ENCODE data around the gene PANK4.

Gene PANK4

GRCh38 chr1:2561898-2562895, 35.8 kb upstream of the PANK4 start:
- TF ChIP-seq GATA2 (IDR thresholded peaks at IDR 0.05; ENCODE audit: low read depth, low read length) (no peak), GATA3 (IDR thresholded peaks at IDR 0.05; ENCODE audit: low read depth, low read length) (no peak)

GRCh38 chr1:2561446-2561845, 35.0 kb upstream of the PANK4 start:
- TF ChIP-seq GATA2 (IDR thresholded peaks at IDR 0.05; ENCODE audit: low read depth, low read length) (no peak), GATA3 (IDR thresholded peaks at IDR 0.05; ENCODE audit: low read depth, low read length) (no peak)

- TF ChIP-seq GATA3 (IDR thresholded peaks at IDR 0.05; ENCODE audit: low read depth, low read length), result no peak
- no peak for TF ChIP-seq GATA2 (IDR thresholded peaks at IDR 0.05; ENCODE audit: low read depth, low read length)
Observed at GRCh38 chr1:2560299-2561073, 34.1 kb upstream of the PANK4 start.

GRCh38 chr1:2559509-2560298, 33.3 kb upstream of the PANK4 start:
- TF ChIP-seq GATA3 (IDR thresholded peaks at IDR 0.05; ENCODE audit: low read depth, low read length), result no peak
- no peak for TF ChIP-seq GATA2 (IDR thresholded peaks at IDR 0.05; ENCODE audit: low read depth, low read length)

- TF ChIP-seq GATA2 (IDR thresholded peaks at IDR 0.05; ENCODE audit: low read depth, low read length) (no peak), GATA3 (IDR thresholded peaks at IDR 0.05; ENCODE audit: low read depth, low read length) (no peak)
Observed at GRCh38 chr1:2558861-2559260, 32.5 kb upstream of the PANK4 start.

GRCh38 chr1:2558420-2558819, 32.0 kb upstream of the PANK4 start:
- TF ChIP-seq GATA2 (IDR thresholded peaks at IDR 0.05; ENCODE audit: low read depth, low read length), result no peak
- TF ChIP-seq GATA3 (IDR thresholded peaks at IDR 0.05; ENCODE audit: low read depth, low read length), result no peak

- TF ChIP-seq GATA3 (IDR thresholded peaks at IDR 0.05; ENCODE audit: low read depth, low read length) (no peak), GATA2 (IDR thresholded peaks at IDR 0.05; ENCODE audit: low read depth, low read length) (no peak)
Observed at GRCh38 chr1:2557482-2558400, 31.3 kb upstream of the PANK4 start.

- TF ChIP-seq GATA2 (IDR thresholded peaks at IDR 0.05; ENCODE audit: low read depth, low read length) (no peak), GATA3 (IDR thresholded peaks at IDR 0.05; ENCODE audit: low read depth, low read length) (no peak)
Observed at GRCh38 chr1:2556678-2557481, 30.5 kb upstream of the PANK4 start.

- TF ChIP-seq GATA3 (IDR thresholded peaks at IDR 0.05; ENCODE audit: low read depth, low read length), result no peak
- TF ChIP-seq GATA2 (IDR thresholded peaks at IDR 0.05; ENCODE audit: low read depth, low read length), result no peak
Observed at GRCh38 chr1:2556277-2556677, 29.9 kb upstream of the PANK4 start, which contains the start of gene TNFRSF14. Gene TNFRSF14, plus strand, starts transcription at chr1:2556371. Its CDS starts 294 bp downstream, at chr1:2556665.

- TF ChIP-seq GATA2 (IDR thresholded peaks at IDR 0.05; ENCODE audit: low read depth, low read length), result no peak
- TF ChIP-seq GATA3 (IDR thresholded peaks at IDR 0.05; ENCODE audit: low read depth, low read length), result no peak
Observed at GRCh38 chr1:2555634-2556276, 29.4 kb upstream of the PANK4 start.

- no peak for TF ChIP-seq GATA3 (IDR thresholded peaks at IDR 0.05; ENCODE audit: low read depth, low read length)
- TF ChIP-seq GATA2 (IDR thresholded peaks at IDR 0.05; ENCODE audit: low read depth, low read length), result no peak
Observed at GRCh38 chr1:2554621-2555387, 28.4 kb upstream of the PANK4 start.

Data from SH-SY5Y (cell line).